ENCODE data around the gene CMTM5.

GRCh38 chr14:23387916-23388882 is 11.4 kb downstream of the CMTM5 start:
- TF ChIP-seq POLR2A (IDR thresholded peaks at IDR 0.05) (no peak), CTCF (IDR thresholded peaks at IDR 0.05) (no peak)

Data from esophagus squamous epithelium (tissue), 4 donors.